ENCODE results near the gene PIWIL1.

DNA sequence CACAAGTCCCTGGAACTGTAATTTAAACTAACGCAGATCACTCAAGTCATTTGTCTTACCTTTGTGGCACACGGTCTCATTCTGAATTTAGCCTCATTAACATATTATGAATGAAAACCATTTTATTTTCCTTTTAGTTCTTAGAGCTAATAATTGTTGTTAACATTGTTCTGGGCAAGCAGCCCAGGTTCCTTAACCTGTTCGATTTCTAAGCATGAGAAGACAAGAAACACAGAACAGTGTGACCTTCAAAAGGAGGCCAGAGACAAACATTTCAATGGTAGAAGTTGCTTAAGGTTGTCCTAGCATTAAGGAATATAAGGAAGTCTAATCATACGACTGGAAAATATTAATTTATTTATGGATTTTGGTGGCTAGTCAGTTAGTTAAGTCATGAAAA is 35.2 kb downstream of the PIWIL1 start:
- TF ChIP-seq, protein P1, sequence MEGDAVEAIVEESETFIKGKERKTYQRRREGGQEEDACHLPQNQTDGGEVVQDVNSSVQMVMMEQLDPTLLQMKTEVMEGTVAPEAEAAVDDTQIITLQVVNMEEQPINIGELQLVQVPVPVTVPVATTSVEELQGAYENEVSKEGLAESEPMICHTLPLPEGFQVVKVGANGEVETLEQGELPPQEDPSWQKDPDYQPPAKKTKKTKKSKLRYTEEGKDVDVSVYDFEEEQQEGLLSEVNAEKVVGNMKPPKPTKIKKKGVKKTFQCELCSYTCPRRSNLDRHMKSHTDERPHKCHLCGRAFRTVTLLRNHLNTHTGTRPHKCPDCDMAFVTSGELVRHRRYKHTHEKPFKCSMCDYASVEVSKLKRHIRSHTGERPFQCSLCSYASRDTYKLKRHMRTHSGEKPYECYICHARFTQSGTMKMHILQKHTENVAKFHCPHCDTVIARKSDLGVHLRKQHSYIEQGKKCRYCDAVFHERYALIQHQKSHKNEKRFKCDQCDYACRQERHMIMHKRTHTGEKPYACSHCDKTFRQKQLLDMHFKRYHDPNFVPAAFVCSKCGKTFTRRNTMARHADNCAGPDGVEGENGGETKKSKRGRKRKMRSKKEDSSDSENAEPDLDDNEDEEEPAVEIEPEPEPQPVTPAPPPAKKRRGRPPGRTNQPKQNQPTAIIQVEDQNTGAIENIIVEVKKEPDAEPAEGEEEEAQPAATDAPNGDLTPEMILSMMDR (IDR thresholded peaks at IDR 0.05 in 2 of 3, conservative IDR thresholded peaks at IDR 0.05 in 1 of 3; ENCODE audit: borderline replicate concordance in 1 of 3, insufficient read depth in 1 of 3, low read depth in 2 of 3, low read length in 2 of 3) = no peak
- TF ChIP-seq ELF1 (IDR thresholded peaks at IDR 0.05; ENCODE audit: borderline replicate concordance, low read depth) = no peak
- no peak for TF ChIP-seq ZFX (IDR thresholded peaks at IDR 0.05)
- no peak for TF ChIP-seq POLR2AphosphoS5 (IDR thresholded peaks at IDR 0.05; ENCODE audit: low read depth, low read length)
- TF ChIP-seq POLR2A (IDR thresholded peaks at IDR 0.05; ENCODE audit: borderline replicate concordance, extremely low read depth, insufficient read depth, insufficient read length) = no peak
- no peak for TF ChIP-seq RAD21 (IDR thresholded peaks at IDR 0.05; ENCODE audit: low read depth)
- TF ChIP-seq CBX3 (IDR thresholded peaks at IDR 0.05; ENCODE audit: low read depth) = no peak
- no peak for TF ChIP-seq EZH2 (IDR thresholded peaks at IDR 0.05)
- TF ChIP-seq FOSL1 (IDR thresholded peaks at IDR 0.05; ENCODE audit: low read depth) = no peak
